ENCODE data around the gene SATB1. TPM values are rescaled to one million over a fixed set of nuclear protein-coding genes. Genes with fewer than 3 reads are reported as not detected.

Gene SATB1
- total and polyA plus RNA-seq, 8 donors: 7.7 to 168 (median 54.5) TPM

DNA sequence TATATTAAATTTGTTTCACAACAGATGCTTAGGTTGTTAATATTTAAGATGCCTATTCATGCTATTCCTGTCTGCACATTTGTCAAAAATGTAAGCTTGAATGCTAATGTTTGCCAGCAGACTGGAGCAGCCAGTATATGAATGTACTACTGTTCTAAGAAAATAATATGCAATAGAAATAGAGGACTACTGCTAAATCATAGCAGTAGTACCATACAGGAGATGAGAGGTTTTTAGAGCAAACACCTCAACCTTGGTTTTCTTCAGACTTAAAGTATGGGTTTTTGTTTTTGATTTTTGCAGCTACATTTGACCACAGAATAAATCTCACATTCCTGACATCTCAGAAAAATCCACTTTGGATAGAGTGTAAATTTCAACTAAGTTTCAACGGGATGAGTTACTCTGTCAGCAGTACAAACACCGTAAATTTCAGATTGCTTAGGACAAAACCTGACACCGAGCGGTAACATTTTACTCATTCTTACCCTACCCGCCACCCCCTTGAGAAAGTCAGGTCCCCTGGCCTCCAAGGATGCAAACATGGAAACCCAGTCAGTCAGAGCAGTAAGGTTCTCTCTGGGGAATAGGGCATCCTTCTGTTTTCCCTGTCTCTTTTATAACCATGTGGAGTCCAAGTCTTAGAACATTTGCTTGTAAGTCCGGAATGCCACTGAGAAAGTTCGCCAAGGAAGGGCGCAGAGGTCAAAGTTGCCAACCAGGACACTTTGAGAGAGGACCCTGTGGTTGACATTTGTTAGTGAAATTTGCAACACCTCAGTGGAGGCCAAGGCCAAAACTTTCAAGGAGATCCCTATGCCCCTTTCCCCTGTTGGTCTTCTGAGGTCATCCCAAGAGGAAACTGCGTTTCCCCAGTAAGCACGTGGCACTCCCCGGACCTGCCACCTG is 17.9 kb upstream of the SATB1 start:
- H3K36me3 ChIP-seq: no peaks in the 10 kb centered on the region
- TF ChIP-seq EP300 (IDR thresholded peaks at IDR 0.05): no peak
- TF ChIP-seq POLR2A (IDR thresholded peaks at IDR 0.05): no peak
- no peak for TF ChIP-seq CTCF (IDR thresholded peaks at IDR 0.05)
- TF ChIP-seq POLR2AphosphoS5 (IDR thresholded peaks at IDR 0.05): no peak
- WGBS, 5 donors: 55 to 67% (median 63%) methylated on average over 11 of the region's 11 CpGs
- H3K9me3 ChIP-seq: no peaks in the 10 kb centered on the region
- DNase-seq: no peak
- peaks cover 11 to 31% (median 27%) of the 10 kb centered on the region in 4 donors for H3K4me1 ChIP-seq
- H3K4me3 ChIP-seq: peak overlapping the region; percentile 62 to 73 (median 70)
- intact Hi-C loops (cut with DNase I; ENCODE audit: low total_unique reads): no loop called here
- peaks cover 0 to 27% (median 18%) of the 10 kb centered on the region in 3 donors for H3K27me3 ChIP-seq
- peak overlapping the region in 2 of 5 donors; percentile 80 to 85 for H3K27ac ChIP-seq

DNA sequence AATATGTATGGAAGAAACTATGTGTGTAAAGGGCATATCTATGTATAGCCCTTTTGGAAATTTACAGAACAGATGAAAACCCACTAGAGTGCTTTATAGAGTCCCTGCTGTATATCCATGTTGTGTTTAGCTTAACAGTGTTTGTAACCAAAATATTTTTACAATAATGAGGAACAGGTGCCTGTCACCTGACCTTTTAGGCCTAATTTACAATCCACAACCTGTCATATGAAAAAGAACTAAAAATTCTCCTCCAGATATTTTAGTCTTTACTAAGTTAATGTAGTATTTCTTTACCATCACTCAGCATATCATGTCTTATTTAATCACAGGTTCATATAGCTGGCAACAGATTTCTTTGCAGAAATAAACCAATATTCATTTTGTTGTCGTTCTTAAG is 16.4 kb upstream of the SATB1 start:
- 89 to 97% (median 91%) methylated on average over 1 of the region's 1 CpG for WGBS, 5 donors
- Histone ChIP-seq H3K27ac (no peak overlapping the region), H3K27me3 (peaks cover 0 to 27% (median 18%) of the 10 kb centered on the region in 3 donors), H3K4me1 (peaks cover 11 to 29% (median 25%) of the 10 kb centered on the region in 4 donors), H3K4me3 (no peak overlapping the region), H3K9me3 (no peaks in the 10 kb centered on the region), H3K36me3 (no peaks in the 10 kb centered on the region)
- intact Hi-C loops (cut with DNase I; ENCODE audit: low total_unique reads): no loop called here
- TF ChIP-seq POLR2A (IDR thresholded peaks at IDR 0.05) (no peak), POLR2AphosphoS5 (IDR thresholded peaks at IDR 0.05) (no peak), EP300 (IDR thresholded peaks at IDR 0.05) (no peak), CTCF (IDR thresholded peaks at IDR 0.05) (no peak)
- no peak for DNase-seq

GRCh38 chr3:18440066-18440722 is 15.1 kb upstream of the SATB1 start:
- peaks cover 0 to 16% (median 14%) of the 10 kb centered on the region in 4 donors for H3K4me1 ChIP-seq
- DNase-seq: no peak
- H3K36me3 ChIP-seq: no peaks in the 10 kb centered on the region
- peaks cover 0 to 18% (median 18%) of the 10 kb centered on the region in 3 donors for H3K27me3 ChIP-seq
- no peak overlapping the region for H3K4me3 ChIP-seq
- intact Hi-C loops (cut with DNase I; ENCODE audit: low total_unique reads): no loop called here
- H3K27ac ChIP-seq: no peak overlapping the region
- no peaks in the 10 kb centered on the region for H3K9me3 ChIP-seq
- 35 to 47% (median 47%) methylated on average over 7 of the region's 7 CpGs for WGBS, 5 donors
- no peak for TF ChIP-seq POLR2AphosphoS5 (IDR thresholded peaks at IDR 0.05)
- TF ChIP-seq POLR2A (IDR thresholded peaks at IDR 0.05): no peak
- TF ChIP-seq CTCF (IDR thresholded peaks at IDR 0.05): no peak
- TF ChIP-seq EP300 (IDR thresholded peaks at IDR 0.05): no peak

DNA sequence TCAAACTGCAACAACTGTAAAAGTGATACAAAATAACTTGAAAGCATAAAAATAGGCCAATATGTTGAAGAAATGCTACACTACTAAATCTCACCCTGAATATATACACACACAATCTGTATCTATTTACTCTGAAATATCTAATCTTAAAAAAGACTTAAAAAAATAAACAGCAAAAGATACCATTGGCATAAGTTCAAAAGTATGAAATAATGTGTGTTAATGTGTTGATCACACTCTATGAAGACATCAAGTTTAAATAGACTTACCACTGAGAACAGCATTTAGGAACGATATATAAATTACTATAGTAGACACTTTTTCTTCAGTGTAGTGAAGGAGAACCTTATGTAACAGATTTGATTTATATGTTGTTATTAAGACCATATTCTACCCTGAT is 14.1 kb upstream of the SATB1 start:
- no peak overlapping the region for H3K27ac ChIP-seq
- no peak for DNase-seq
- H3K27me3 ChIP-seq: peaks cover 0 to 16% (median 16%) of the 10 kb centered on the region in 3 donors
- WGBS, 5 donors: 21 to 53% (median 32%) methylated on average over 1 of the region's 1 CpG
- H3K36me3 ChIP-seq: no peaks in the 10 kb centered on the region
- no peak overlapping the region for H3K4me3 ChIP-seq
- peaks cover 0 to 14% (median 11%) of the 10 kb centered on the region in 4 donors for H3K4me1 ChIP-seq
- intact Hi-C loops (cut with DNase I; ENCODE audit: low total_unique reads): no loop called here
- TF ChIP-seq POLR2AphosphoS5 (IDR thresholded peaks at IDR 0.05): no peak
- TF ChIP-seq EP300 (IDR thresholded peaks at IDR 0.05): no peak
- no peak for TF ChIP-seq CTCF (IDR thresholded peaks at IDR 0.05)
- no peak for TF ChIP-seq POLR2A (IDR thresholded peaks at IDR 0.05)
- no peaks in the 10 kb centered on the region for H3K9me3 ChIP-seq
